ENCODE results near the gene RBMS1.

DNA sequence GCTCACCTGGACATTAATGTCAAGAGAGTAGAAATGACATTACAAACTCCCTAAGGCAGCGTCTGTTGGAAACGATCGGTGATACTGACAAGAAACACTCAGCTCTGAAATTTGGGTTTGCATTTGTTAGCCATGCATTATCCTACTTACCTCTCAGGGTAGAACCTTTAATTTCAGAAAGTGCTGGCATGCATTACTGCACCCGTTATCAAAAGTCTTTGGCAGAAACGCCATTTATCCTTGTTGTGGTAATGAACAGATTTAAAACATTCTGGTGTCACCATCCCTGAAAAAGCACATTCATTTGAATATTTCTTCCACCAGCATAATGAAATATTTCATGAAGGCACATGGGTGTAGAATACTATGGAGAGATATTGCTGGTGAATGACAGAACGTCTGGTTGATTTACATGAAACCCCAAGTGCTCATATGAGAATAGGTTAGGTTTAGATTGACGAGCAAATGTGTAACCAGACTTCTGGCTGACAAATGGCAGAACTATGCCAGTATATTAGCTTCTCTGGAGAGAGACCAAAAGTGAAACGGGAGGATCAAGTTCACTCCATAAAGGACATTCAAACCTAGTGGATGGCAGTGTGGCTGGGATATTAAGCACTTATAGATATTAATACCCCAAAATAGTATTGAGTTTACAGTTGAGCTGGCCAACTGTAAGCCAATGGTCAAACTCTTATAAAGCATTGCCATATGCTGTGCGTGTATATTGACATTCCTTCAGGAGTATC is 240.0 kb downstream of the RBMS1 start:
- TF ChIP-seq, protein P1, sequence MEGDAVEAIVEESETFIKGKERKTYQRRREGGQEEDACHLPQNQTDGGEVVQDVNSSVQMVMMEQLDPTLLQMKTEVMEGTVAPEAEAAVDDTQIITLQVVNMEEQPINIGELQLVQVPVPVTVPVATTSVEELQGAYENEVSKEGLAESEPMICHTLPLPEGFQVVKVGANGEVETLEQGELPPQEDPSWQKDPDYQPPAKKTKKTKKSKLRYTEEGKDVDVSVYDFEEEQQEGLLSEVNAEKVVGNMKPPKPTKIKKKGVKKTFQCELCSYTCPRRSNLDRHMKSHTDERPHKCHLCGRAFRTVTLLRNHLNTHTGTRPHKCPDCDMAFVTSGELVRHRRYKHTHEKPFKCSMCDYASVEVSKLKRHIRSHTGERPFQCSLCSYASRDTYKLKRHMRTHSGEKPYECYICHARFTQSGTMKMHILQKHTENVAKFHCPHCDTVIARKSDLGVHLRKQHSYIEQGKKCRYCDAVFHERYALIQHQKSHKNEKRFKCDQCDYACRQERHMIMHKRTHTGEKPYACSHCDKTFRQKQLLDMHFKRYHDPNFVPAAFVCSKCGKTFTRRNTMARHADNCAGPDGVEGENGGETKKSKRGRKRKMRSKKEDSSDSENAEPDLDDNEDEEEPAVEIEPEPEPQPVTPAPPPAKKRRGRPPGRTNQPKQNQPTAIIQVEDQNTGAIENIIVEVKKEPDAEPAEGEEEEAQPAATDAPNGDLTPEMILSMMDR (conservative IDR thresholded peaks at IDR 0.05; ENCODE audit: low read length): no peak
- no peak for TF ChIP-seq EZH2phosphoT487 (IDR thresholded peaks at IDR 0.05; ENCODE audit: borderline replicate concordance)
